NCI-H1436 treated with DMSO at 0.1 percent for 48 hours (cell line): ENCODE measurements around the gene NR1H2.
"Not testable (repeated sequence)": the region's sequence is repeated elsewhere in the genome, so short reads cannot be mapped to it uniquely, and the experiment has no call there.

Experiments used
- DNase-seq: peaks from one replicate; lab custom pipeline; 2025; lab: John Stamatoyannopoulos, UW

NR1H2 gene

GRCh38 chr19:50378169-50378862 lies 2.1 kb downstream of the NR1H2 start:
- no peak for DNase-seq

- no peak for DNase-seq
These were observed 2.6 kb downstream of the NR1H2 start for GRCh38 chr19:50378863-50379236.

GRCh38 chr19:50379602-50380001 lies 3.3 kb downstream of the NR1H2 start:
- DNase-seq, result no peak

DNA sequence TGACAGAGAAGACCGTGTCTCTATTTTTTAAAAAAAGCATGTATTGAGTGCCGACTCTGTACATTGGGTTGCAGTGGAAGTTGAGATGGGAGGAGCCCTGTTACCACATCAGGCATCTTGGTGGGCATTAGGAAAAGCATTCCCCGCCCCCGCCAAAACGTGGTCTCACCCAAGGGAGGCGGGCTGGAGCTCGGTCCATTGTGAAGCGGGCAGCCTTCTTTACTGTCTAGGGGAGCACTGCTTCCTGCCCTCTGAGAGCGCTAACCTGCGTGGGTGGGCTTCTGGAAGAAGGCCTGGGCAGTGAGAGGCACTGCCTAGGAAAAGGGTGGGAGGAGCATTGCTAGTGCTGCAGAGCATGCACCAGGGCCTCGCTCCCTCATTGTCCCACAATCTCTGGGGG lies 3.9 kb downstream of the NR1H2 start:
- no peak for DNase-seq

DNA sequence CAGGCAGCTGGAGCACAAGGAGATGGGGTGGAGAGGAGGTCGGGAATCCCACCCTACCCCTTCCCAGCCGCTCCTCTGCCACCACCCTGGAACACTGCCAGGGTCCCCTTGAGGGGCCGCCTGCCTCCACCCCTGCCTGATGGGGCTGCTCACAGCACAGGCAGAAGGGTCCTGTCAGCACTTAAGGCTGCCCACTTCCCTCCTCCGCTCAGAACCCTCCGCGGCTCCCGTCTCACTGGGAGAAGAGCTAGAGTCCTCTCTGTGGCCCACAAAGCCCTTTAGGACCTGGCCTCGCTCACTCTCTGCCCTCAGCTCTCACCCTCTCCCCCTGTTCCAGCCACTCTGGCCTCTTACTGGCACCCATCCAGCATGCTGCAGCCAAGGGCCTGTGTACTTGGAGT lies 4.5 kb downstream of the NR1H2 start:
- DNase-seq, result no peak

DNA sequence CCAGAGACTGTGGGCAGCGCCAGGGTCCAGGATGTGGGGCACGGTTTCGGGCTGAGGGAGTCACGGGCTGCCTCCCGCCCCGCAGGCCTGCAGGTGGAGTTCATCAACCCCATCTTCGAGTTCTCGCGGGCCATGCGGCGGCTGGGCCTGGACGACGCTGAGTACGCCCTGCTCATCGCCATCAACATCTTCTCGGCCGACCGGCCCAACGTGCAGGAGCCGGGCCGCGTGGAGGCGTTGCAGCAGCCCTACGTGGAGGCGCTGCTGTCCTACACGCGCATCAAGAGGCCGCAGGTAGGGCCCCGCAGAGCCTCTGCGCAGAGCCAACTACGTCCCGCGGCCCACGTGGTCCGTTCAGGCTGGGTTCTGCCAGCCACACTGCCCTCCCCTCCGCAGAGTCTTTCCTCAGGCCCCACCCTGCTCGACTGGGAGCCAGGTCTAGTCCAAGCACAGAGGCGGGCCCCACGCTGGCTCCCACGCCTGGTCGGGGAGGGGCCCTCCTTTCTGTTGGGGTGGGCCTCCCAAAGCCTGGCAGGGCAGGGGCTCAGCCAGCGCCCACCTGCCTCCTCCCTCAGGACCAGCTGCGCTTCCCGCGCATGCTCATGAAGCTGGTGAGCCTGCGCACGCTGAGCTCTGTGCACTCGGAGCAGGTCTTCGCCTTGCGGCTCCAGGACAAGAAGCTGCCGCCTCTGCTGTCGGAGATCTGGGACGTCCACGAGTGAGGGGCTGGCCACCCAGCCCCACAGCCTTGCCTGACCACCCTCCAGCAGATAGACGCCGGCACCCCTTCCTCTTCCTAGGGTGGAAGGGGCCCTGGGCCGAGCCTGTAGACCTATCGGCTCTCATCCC lies 5.8 kb downstream of the NR1H2 start:
- DNase-seq, result no peak

- no peak for DNase-seq
These were observed 7.0 kb downstream of the NR1H2 start for GRCh38 chr19:50383001-50383851.

- peak; percentile 94 for DNase-seq
These were observed 7.8 kb downstream of the NR1H2 start, which contains the start of gene POLD1 for GRCh38 chr19:50383852-50384684. POLD1 (plus strand) TSS chr19:50384347; CDS start chr19:50398852, 14,505 bp downstream.

GRCh38 chr19:50384685-50385535 lies 8.7 kb downstream of the NR1H2 start:
- DNase-seq, result no peak

GRCh38 chr19:50387176-50387867 lies 11.1 kb downstream of the NR1H2 start:
- DNase-seq, result no peak

GRCh38 chr19:50387868-50388245 lies 11.6 kb downstream of the NR1H2 start:
- DNase-seq, result no peak

GRCh38 chr19:50390295-50390694 lies 14.0 kb downstream of the NR1H2 start:
- DNase-seq, result not testable (repeated sequence)

GRCh38 chr19:50390952-50391351 lies 14.7 kb downstream of the NR1H2 start:
- DNase-seq, result not testable (repeated sequence)

DNA sequence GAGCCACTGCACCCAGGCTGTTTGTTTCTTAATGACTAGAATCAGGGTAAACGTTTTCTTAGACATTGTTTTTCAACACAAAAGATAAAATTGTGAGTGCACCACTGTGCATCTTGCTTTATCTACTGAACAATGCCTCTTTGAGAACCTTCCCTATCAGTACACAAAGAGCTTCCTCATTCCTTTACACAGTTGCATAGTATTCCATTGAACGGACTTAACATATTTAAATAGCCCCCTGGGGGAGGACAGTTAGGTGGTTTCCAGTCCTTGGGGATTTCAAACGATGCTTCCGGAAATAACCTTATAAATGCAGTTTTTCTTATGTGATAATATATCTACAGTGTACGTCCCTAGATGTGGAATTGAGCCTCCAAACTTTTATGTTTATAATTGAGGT lies 16.5 kb downstream of the NR1H2 start:
- no peak for DNase-seq

DNA sequence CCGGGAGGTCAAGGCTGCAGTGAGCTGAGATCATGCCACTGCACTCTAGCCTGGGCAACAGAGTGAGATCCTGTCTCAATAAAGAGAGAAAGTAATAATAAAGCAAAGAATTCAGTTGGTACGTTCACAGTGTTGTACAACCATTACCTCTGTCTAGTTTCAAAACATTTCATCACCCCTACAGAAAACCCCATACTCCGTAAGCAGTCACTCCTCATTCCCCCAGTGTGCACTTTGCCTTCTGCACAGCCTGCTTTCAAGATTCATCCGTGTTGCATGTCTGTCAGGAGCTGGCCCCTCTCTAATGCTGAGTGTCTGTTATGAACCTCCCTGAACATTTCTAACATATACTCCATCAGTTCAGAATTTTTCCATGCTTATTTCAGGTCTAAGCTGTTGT lies 17.3 kb downstream of the NR1H2 start:
- no peak for DNase-seq

GRCh38 chr19:50394017-50394416 lies 17.8 kb downstream of the NR1H2 start:
- no peak for DNase-seq

DNA sequence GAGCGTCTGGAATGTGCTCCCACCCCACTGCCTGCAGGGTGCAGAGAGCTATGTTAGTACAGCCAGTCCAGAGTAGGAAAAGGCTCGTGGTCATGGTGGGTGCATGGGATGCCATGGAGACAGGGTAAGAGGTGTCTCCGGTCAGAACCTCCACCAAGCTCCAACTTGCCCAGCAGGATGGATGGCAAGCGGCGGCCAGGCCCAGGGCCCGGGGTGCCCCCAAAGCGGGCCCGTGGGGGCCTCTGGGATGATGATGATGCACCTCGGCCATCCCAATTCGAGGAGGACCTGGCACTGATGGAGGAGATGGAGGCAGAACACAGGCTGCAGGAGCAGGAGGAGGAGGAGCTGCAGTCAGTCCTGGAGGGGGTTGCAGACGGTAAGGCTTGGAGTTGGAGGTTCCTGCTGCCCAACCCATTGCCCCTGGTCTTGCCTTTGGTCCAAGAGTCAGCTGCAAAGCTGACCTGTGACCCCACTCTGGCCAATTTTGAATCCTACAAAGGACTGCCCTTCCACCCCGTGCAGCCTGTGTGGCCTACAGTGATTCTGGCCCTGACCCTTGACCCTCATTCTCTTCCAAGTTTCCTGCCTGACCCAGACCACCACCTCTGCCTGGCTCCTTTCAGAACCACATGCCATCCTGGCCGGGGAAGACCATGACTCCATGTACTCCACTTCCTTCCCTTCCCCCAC lies 22.6 kb downstream of the NR1H2 start:
- no peak for DNase-seq

DNA sequence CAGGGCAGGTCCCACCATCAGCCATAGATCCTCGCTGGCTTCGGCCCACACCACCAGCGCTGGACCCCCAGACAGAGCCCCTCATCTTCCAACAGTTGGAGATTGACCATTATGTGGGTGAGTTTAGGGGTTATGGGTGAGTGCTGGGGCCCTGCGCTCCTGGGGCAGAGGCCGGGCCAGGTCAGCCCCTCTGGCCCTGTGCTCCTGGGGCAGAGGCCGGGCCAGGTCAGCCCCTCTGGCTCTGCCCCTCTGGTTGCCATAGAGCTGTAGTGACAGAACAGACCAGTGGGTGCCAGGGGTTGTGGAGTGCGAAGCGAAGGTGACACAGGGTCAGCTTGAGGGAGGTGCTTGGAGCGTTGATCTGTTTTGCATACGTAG lies 23.1 kb downstream of the NR1H2 start:
- DNase-seq, result no peak
